ENCODE measurements around the gene COG5. TPM values are rescaled to one million over a fixed set of nuclear protein-coding genes. Genes with fewer than 3 reads are reported as not detected.

COG5 gene
- total RNA-seq, 1 experiment from 2014 or later, result 32.2 TPM

GRCh38 chr7:107179326-107180164 lies 384.2 kb downstream of the COG5 start:
- Histone ChIP-seq H3K27me3 (replicated peaks; ENCODE audit: insufficient read depth, low read depth, low read length, poor library complexity) (no peaks in the 10 kb centered on the region), H3K4me3 (ENCODE audit: low read depth, low read length, poor library complexity, severe bottlenecking) (no peak overlapping the region), H3K9me3 (ENCODE audit: low read depth, low read length, poor library complexity, severe bottlenecking) (no peaks in the 10 kb centered on the region), H3K36me3 (ENCODE audit: insufficient read depth, low read length, poor library complexity, severe bottlenecking) (peaks cover 12% of the 10 kb centered on the region), H3K4me1 (ENCODE audit: insufficient read depth, low read length, poor library complexity, severe bottlenecking) (peaks cover 13% of the 10 kb centered on the region), H3K27ac (ENCODE audit: low read depth, low read length, poor library complexity, severe bottlenecking) (peak overlapping the region; percentile 70)
- no peak for DNase-seq (ENCODE audit: low spot score)
- intact Hi-C loops (cut with micrococcal nuclease; ENCODE audit: unreplicated experiment), result no loop called here
- CTCF ChIA-PET, result interaction anchor here (0.7 kb wide), 1 partner anchor 695 kb away, joined by 3 read pairs; no protein-coding TSS in a partner anchor
- POLR2A ChIA-PET (ENCODE audit: low non-redundant PET), result no interaction called here
- BruUV-seq (replicated peaks), result no TSS peak
- no peak for TF ChIP-seq EZH2 (IDR thresholded peaks at IDR 0.05; ENCODE audit: borderline replicate concordance, low read depth, low read length, poor library complexity, severe bottlenecking)
- TF ChIP-seq CTCF (conservative IDR thresholded peaks at IDR 0.05; ENCODE audit: low read depth, low read length), result no peak

GRCh38 chr7:107173691-107174406 lies 389.9 kb downstream of the COG5 start:
- no peak for TF ChIP-seq EZH2 (IDR thresholded peaks at IDR 0.05; ENCODE audit: borderline replicate concordance, low read depth, low read length, poor library complexity, severe bottlenecking)
- TF ChIP-seq CTCF (conservative IDR thresholded peaks at IDR 0.05; ENCODE audit: low read depth, low read length), result no peak
- Histone ChIP-seq H3K9me3 (ENCODE audit: low read depth, low read length, poor library complexity, severe bottlenecking) (no peaks in the 10 kb centered on the region), H3K4me3 (ENCODE audit: low read depth, low read length, poor library complexity, severe bottlenecking) (no peak overlapping the region), H3K27me3 (replicated peaks; ENCODE audit: insufficient read depth, low read depth, low read length, poor library complexity) (no peaks in the 10 kb centered on the region), H3K36me3 (ENCODE audit: insufficient read depth, low read length, poor library complexity, severe bottlenecking) (no peaks in the 10 kb centered on the region), H3K27ac (ENCODE audit: low read depth, low read length, poor library complexity, severe bottlenecking) (no peak overlapping the region), H3K4me1 (ENCODE audit: insufficient read depth, low read length, poor library complexity, severe bottlenecking) (no peaks in the 10 kb centered on the region)
- no TSS peak for BruUV-seq (replicated peaks)
- DNase-seq (ENCODE audit: low spot score), result no peak
- CTCF ChIA-PET, result no interaction called here
- POLR2A ChIA-PET (ENCODE audit: low non-redundant PET), result no interaction called here
- intact Hi-C loops (cut with micrococcal nuclease; ENCODE audit: unreplicated experiment), result no loop called here

GRCh38 chr7:107173191-107173590 lies 390.5 kb downstream of the COG5 start:
- no peaks in the 10 kb centered on the region for H3K4me1 ChIP-seq (ENCODE audit: insufficient read depth, low read length, poor library complexity, severe bottlenecking)
- BruUV-seq (replicated peaks), result no TSS peak
- intact Hi-C loops (cut with micrococcal nuclease; ENCODE audit: unreplicated experiment), result no loop called here
- no peak overlapping the region for H3K27ac ChIP-seq (ENCODE audit: low read depth, low read length, poor library complexity, severe bottlenecking)
- no peaks in the 10 kb centered on the region for H3K27me3 ChIP-seq (replicated peaks; ENCODE audit: insufficient read depth, low read depth, low read length, poor library complexity)
- POLR2A ChIA-PET (ENCODE audit: low non-redundant PET), result no interaction called here
- CTCF ChIA-PET, result no interaction called here
- no peak for TF ChIP-seq EZH2 (IDR thresholded peaks at IDR 0.05; ENCODE audit: borderline replicate concordance, low read depth, low read length, poor library complexity, severe bottlenecking)
- TF ChIP-seq CTCF (conservative IDR thresholded peaks at IDR 0.05; ENCODE audit: low read depth, low read length), result no peak
- H3K9me3 ChIP-seq (ENCODE audit: low read depth, low read length, poor library complexity, severe bottlenecking), result no peaks in the 10 kb centered on the region
- H3K4me3 ChIP-seq (ENCODE audit: low read depth, low read length, poor library complexity, severe bottlenecking), result no peak overlapping the region
- no peak for DNase-seq (ENCODE audit: low spot score)
- H3K36me3 ChIP-seq (ENCODE audit: insufficient read depth, low read length, poor library complexity, severe bottlenecking), result no peaks in the 10 kb centered on the region
